H1 (cell line): ENCODE measurements around the gene TRAF3. TPM values are rescaled to one million over a fixed set of nuclear protein-coding genes. Genes with fewer than 3 reads are reported as not detected.

Experiments
- CTCF ChIA-PET: fragments of 300-600 bp; sonication (Branson Sonifier 250); formaldehyde crosslinking; loops from one replicate; lab custom pipeline; 2021; ENCODE audit not compliant: partially characterized antibody; lab: Charles Lee
- POLR2A ChIA-PET: fragments of 300-600 bp; sonication (Branson Sonifier 250); formaldehyde crosslinking; loops from one replicate; lab custom pipeline; 2021; ENCODE audit warnings: inconsistent platforms; ENCODE audit not compliant: partially characterized antibody; lab: Charles Lee
- DNase-seq, 2 experiments: peaks; one replicate each; pipeline versions ENCODE4 v3.0.0 to v3.0.0-alpha.2; 2010 to 2022; ENCODE audit warnings: low spot score in 2 of 2, low read depth in 1 of 2, mixed read lengths in 1 of 2
- FAIRE-seq: peaks from 2 replicates; lab custom pipeline; 2011; peaks lifted over from hg19 to GRCh38; lab: Jason Lieb, UNC
- H2AFZ ChIP-seq: 2 replicates; pipeline ENCODE4 v1.8.1; 2012; ENCODE audit warnings: low read length, inconsistent platforms
- H2AK5ac ChIP-seq: 2 replicates; pipeline ENCODE4 v1.6.1; 2013; ENCODE audit warnings: low read depth, low read length
- H2BK120ac ChIP-seq: replicated peaks from 2 replicates; pipeline ENCODE3; 2013; ENCODE audit warnings: low read depth, low read length, inconsistent platforms
- H2BK12ac ChIP-seq: 2 replicates; pipeline ENCODE4 v1.6.1; 2013; ENCODE audit warnings: low read depth, low read length
- H2BK15ac ChIP-seq: 2 replicates; pipeline ENCODE4 v1.6.1; 2013; ENCODE audit warnings: low read length
- H2BK20ac ChIP-seq: 2 replicates; pipeline ENCODE4 v1.6.1; 2013; ENCODE audit warnings: low read length
- H2BK5ac ChIP-seq: 2 replicates; pipeline ENCODE4 v1.6.1; 2013; ENCODE audit warnings: low read depth, low read length
- H3K14ac ChIP-seq: 2 replicates; pipeline ENCODE4 v1.6.1; 2013; ENCODE audit warnings: inconsistent platforms; ENCODE audit not compliant: insufficient read length
- H3K18ac ChIP-seq: 2 replicates; pipeline ENCODE4 v1.6.1; 2013; ENCODE audit warnings: low read length; ENCODE audit errors: extremely low read depth
- H3K23ac ChIP-seq: 2 replicates; pipeline ENCODE4 v1.6.1; 2013; ENCODE audit warnings: inconsistent platforms; ENCODE audit not compliant: insufficient read length
- H3K23me2 ChIP-seq: 2 replicates; pipeline ENCODE4 v1.6.1; 2013; ENCODE audit warnings: low read depth, low read length
- H3K27ac ChIP-seq: 2 replicates; pipeline ENCODE4 v1.6.1; 2011; ENCODE audit warnings: low read depth, low read length, inconsistent platforms
- H3K27me3 ChIP-seq, 4 experiments: replicated peaks in 1 of 4; 1 replicate in 1 of 4; 2 replicates in 3 of 4; pipeline versions ENCODE4 v1.6.1 to v1.8.1; 2011 to 2013; ENCODE audit warnings: low read length in 3 of 4, mild to moderate bottlenecking in 3 of 4, inconsistent platforms in 2 of 4, mixed read lengths in 2 of 4, moderate library complexity in 1 of 4; ENCODE audit not compliant: control insufficient read depth in 3 of 4, insufficient read depth in 3 of 4; ENCODE audit errors: extremely low read depth in 1 of 4
- H3K36me3 ChIP-seq, 4 experiments: 2 replicates each; pipeline versions ENCODE4 v1.6.1 to v1.8.1; 2011 to 2013; ENCODE audit warnings: mild to moderate bottlenecking in 4 of 4, low read length in 3 of 4, moderate library complexity in 2 of 4, control low read depth in 1 of 4, inconsistent platforms in 1 of 4; ENCODE audit not compliant: insufficient read depth in 4 of 4, control insufficient read depth in 2 of 4
- H3K4ac ChIP-seq: replicated peaks from 2 replicates; pipeline ENCODE3; 2013; ENCODE audit warnings: low read length, low read depth, mixed read lengths, inconsistent platforms; ENCODE audit not compliant: insufficient read length
- H3K4me1 ChIP-seq, 4 experiments: replicated peaks in 1 of 4; 1 replicate in 1 of 4; 2 replicates in 3 of 4; pipeline versions ENCODE4 v1.6.1 to v1.8.1; 2011 to 2013; ENCODE audit warnings: low read length in 3 of 4, inconsistent platforms in 2 of 4, mixed read lengths in 1 of 4; ENCODE audit not compliant: insufficient read depth in 4 of 4, control insufficient read depth in 3 of 4
- H3K4me2 ChIP-seq, 2 experiments: 2 replicates each; pipeline versions ENCODE4 v1.6.1 to v1.8.1; 2011 to 2013; ENCODE audit warnings: low read depth in 2 of 2, low read length in 2 of 2, control low read depth in 1 of 2, inconsistent platforms in 1 of 2, mild to moderate bottlenecking in 1 of 2; ENCODE audit not compliant: insufficient read depth in 1 of 2
- H3K4me3 ChIP-seq, 4 experiments: fragments of 200-600, 300-600 bp in 1 of 4; sonication (generic), shearing (Covaris generic), sonication (Bioruptor Twin) in 1 of 4; 2 replicates each; pipeline versions ENCODE4 v1.5.1 to v1.8.1; 2011 to 2016; ENCODE audit warnings: low read length in 4 of 4, low read depth in 3 of 4, control low read depth in 2 of 4, inconsistent platforms in 2 of 4, mild to moderate bottlenecking in 2 of 4, mixed read lengths in 1 of 4, moderate library complexity in 1 of 4; ENCODE audit not compliant: insufficient read depth in 2 of 4; ENCODE audit errors: extremely low read depth in 1 of 4
- H3K56ac ChIP-seq: replicated peaks from 2 replicates; pipeline ENCODE3; 2013; ENCODE audit warnings: low read depth, mild to moderate bottlenecking, mixed read lengths, low read length, inconsistent platforms; ENCODE audit not compliant: insufficient read length
- H3K79me1 ChIP-seq: 2 replicates; pipeline ENCODE4 v1.6.1; 2013; ENCODE audit warnings: low read depth, low read length, control low read depth
- H3K79me2 ChIP-seq, 2 experiments: 2 replicates each; pipeline versions ENCODE4 v1.6.1 to v1.8.1; 2012 to 2013; ENCODE audit warnings: low read length in 2 of 2, mild to moderate bottlenecking in 2 of 2, inconsistent platforms in 1 of 2; ENCODE audit not compliant: insufficient read depth in 2 of 2, control insufficient read depth in 1 of 2
- H3K9ac ChIP-seq, 4 experiments: replicated peaks in 1 of 4; 1 replicate in 1 of 4; 2 replicates in 3 of 4; pipeline versions ENCODE4 v1.6.1 to v1.8.1; 2011 to 2013; ENCODE audit warnings: low read depth in 3 of 4, low read length in 3 of 4, control low read depth in 2 of 4, mild to moderate bottlenecking in 2 of 4, moderate library complexity in 2 of 4, inconsistent platforms in 1 of 4; ENCODE audit errors: extremely low read depth in 1 of 4
- H3K9me3 ChIP-seq, 2 experiments: 2 replicates each; pipeline versions ENCODE4 v1.6.1 to v1.8.1; 2012 to 2013; ENCODE audit warnings: mild to moderate bottlenecking in 2 of 2, moderate library complexity in 2 of 2, control low read depth in 1 of 2, inconsistent platforms in 1 of 2, low read depth in 1 of 2, low read length in 1 of 2, mixed read lengths in 1 of 2; ENCODE audit not compliant: insufficient read depth in 2 of 2
- H4K20me1 ChIP-seq, 2 experiments: replicated peaks in 1 of 2; 2 replicates each; pipeline versions ENCODE3 to v1.8.1; 2011 to 2013; ENCODE audit warnings: inconsistent platforms in 2 of 2, low read length in 2 of 2, mild to moderate bottlenecking in 1 of 2; ENCODE audit not compliant: insufficient read depth in 2 of 2, control insufficient read depth in 1 of 2
- H4K5ac ChIP-seq: 2 replicates; pipeline ENCODE4 v1.6.1; 2013; ENCODE audit warnings: low read length, low read depth, mixed read lengths, inconsistent platforms; ENCODE audit not compliant: insufficient read length
- H4K8ac ChIP-seq: 2 replicates; pipeline ENCODE4 v1.8.0; 2013; ENCODE audit warnings: mild to moderate bottlenecking, moderate library complexity, low read length, inconsistent platforms; ENCODE audit not compliant: insufficient read depth; ENCODE audit errors: extremely low read depth
- H4K91ac ChIP-seq: replicated peaks from 2 replicates; pipeline ENCODE3; 2013; ENCODE audit warnings: low read length, mixed read lengths, inconsistent platforms; ENCODE audit not compliant: insufficient read length
- BACH1 ChIP-seq: IDR thresholded peaks from 2 replicates; pipeline ENCODE4 v1.6.1; 2012; ENCODE audit warnings: low read length, improper control_type of control experiment
- CBX5 ChIP-seq: fragments of 300-800, 300-1000 bp; sonication (generic); IDR thresholded peaks from 2 replicates; pipeline ENCODE4 v1.7.1; 2016; ENCODE audit warnings: antibody characterized with exemption, low read length, low read depth
- CHD2 ChIP-seq: IDR thresholded peaks from 2 replicates; pipeline ENCODE4 v1.6.1; 2012; ENCODE audit warnings: low read length, improper control_type of control experiment
- CREB1 ChIP-seq: IDR thresholded peaks from 2 replicates; pipeline ENCODE4 v1.6.1; 2012; ENCODE audit warnings: inconsistent platforms
- CTBP2 ChIP-seq: IDR thresholded peaks from 2 replicates; pipeline ENCODE4 v1.7.0; 2011; ENCODE audit warnings: borderline replicate concordance, mild to moderate bottlenecking, moderate library complexity, mixed read lengths, low read length; ENCODE audit not compliant: insufficient read depth, insufficient read length
- E2F6 ChIP-seq: IDR thresholded peaks from 2 replicates; pipeline ENCODE4 v1.6.1; 2012; ENCODE audit warnings: inconsistent platforms
- EP300 ChIP-seq, 2 experiments: IDR thresholded peaks; 1 replicate in 1 of 2; 2 replicates in 1 of 2; pipeline ENCODE4 v1.6.1; 2011 to 2012; ENCODE audit warnings: low read depth in 2 of 2, low read length in 2 of 2, mild to moderate bottlenecking in 2 of 2, borderline replicate concordance in 1 of 2, inconsistent platforms in 1 of 2, moderate library complexity in 1 of 2
- KDM4A ChIP-seq: IDR thresholded peaks from one replicate; pipeline ENCODE4 v1.7.1; 2012; ENCODE audit warnings: low read depth, mild to moderate bottlenecking, moderate library complexity, low read length, inconsistent platforms; ENCODE audit not compliant: severe bottlenecking
- POLR2A ChIP-seq, 2 experiments: IDR thresholded peaks; 1 replicate in 1 of 2; 2 replicates in 1 of 2; pipeline ENCODE4 v1.6.1; 2011; ENCODE audit warnings: low read depth in 2 of 2, low read length in 2 of 2, mild to moderate bottlenecking in 2 of 2; ENCODE audit errors: control extremely low read depth in 1 of 2
- YY1 ChIP-seq: IDR thresholded peaks from 2 replicates; pipeline ENCODE4 v1.6.1; 2011; ENCODE audit warnings: low read depth, mild to moderate bottlenecking, low read length
- ZNF274 ChIP-seq: IDR thresholded peaks from 2 replicates; pipeline ENCODE4 v1.7.0; 2012; ENCODE audit warnings: low read length, borderline replicate concordance; ENCODE audit errors: extremely low read depth
- WGBS, 2 experiments: shearing (Covaris generic) in 1 of 2; methylation state at CpG; one replicate each; pipeline versions ENCODE4 v1.1.6 to v1.1.7; 2013 to 2015; ENCODE audit warnings: low lambda C conversion rate in 2 of 2, mixed read lengths in 2 of 2, inconsistent platforms in 1 of 2, low coverage in 1 of 2, missing lambda C conversion rate in 1 of 2; ENCODE audit not compliant: insufficient replicate concordance in 2 of 2, insufficient coverage in 1 of 2, insufficient read length in 1 of 2; ENCODE audit errors: extremely low coverage in 1 of 2, missing lambda C conversion rate in 1 of 2; 5-methylcytosine and 5-hydroxymethylcytosine counted together
- polyA plus RNA-seq, 7 experiments: library from polyadenylated mRNA; depleted of rRNA in 3 of 7; stranded (reverse) in 5 of 7; unstranded in 2 of 7; fragments of >200 nt in 5 of 7; fragments of 200-250 nt in 2 of 7; gene quantifications; 1 replicate in 5 of 7; 2 replicates in 1 of 7; 4 replicates in 1 of 7; pipeline versions ENCODE4 v1.2.1 to v1.2.3, GENCODE V29; 2011 to 2013; ENCODE audit warnings: missing spikeins in 2 of 7, mixed read lengths in 2 of 7
- total RNA-seq: library from RNA; stranded (reverse); fragmentation: NEBNext Ultra II Directional; extraction: Animal tissue kit (Norgen Biotek cat#: 25700); gene quantifications from 2 replicates; pipeline ENCODE4 v1.2.1, GENCODE V29; 2021

Gene TRAF3
- total and polyA plus RNA-seq, 2 of the 8 experiments (the other 6 are each of a cell fraction or from before 2014, with no cell fraction given), result 5.8 to 12.1 TPM

- 85% methylated on average over 20 of the region's 22 CpGs; no CpG with 5 or more reads in 1 of the 2 experiments for WGBS, 2 experiments
- Histone ChIP-seq H3K27me3 (no peaks in the 10 kb centered on the region), H3K56ac (no peak overlapping the region), H2AFZ (no peak overlapping the region), H3K18ac (no peak overlapping the region), H3K9me3 (no peaks in the 10 kb centered on the region), H2BK12ac (no peak overlapping the region), H3K79me1 (no peaks in the 10 kb centered on the region), H4K8ac (no peak overlapping the region), H2BK15ac (no peak overlapping the region), H2BK5ac (no peak overlapping the region), H3K4ac (no peak overlapping the region), H2AK5ac (no peak overlapping the region), H2BK20ac (no peak overlapping the region), H3K23me2 (no peaks in the 10 kb centered on the region), H3K4me2 (no peak overlapping the region), H2BK120ac (no peak overlapping the region), H3K9ac (no peak overlapping the region), H3K79me2 (no peaks in the 10 kb centered on the region), H3K23ac (no peak overlapping the region), H3K27ac (no peak overlapping the region), H4K5ac (no peak overlapping the region), H3K4me1 (no peaks in the 10 kb centered on the region), H3K14ac (no peak overlapping the region), H3K4me3 (no peak overlapping the region), H3K36me3 (peaks cover 0 to 38% (median 13%) of the 10 kb centered on the region in 4 experiments; a peak in 6 of 8 replicates), H4K91ac (no peak overlapping the region), H4K20me1 (peaks cover 0 to 4% of the 10 kb centered on the region in 2 experiments)
- ChIA-PET CTCF (interaction anchor here (1.4 kb wide), 1 partner anchor 10 kb away, joined by 3 read pairs; no protein-coding TSS in a partner anchor), POLR2A (no interaction called here)
- no peak for DNase-seq
- no peak for TF ChIP-seq KDM4A
- no peak for TF ChIP-seq CBX5
- no peak for TF ChIP-seq CREB1
- no peak for TF ChIP-seq BACH1
- TF ChIP-seq YY1, result no peak
- TF ChIP-seq POLR2A (IDR thresholded peaks at IDR 0.05; ENCODE audit: control extremely low read depth in 1 of 2, low read depth in 2 of 2, low read length in 2 of 2), result no peak
- no peak for TF ChIP-seq E2F6
- no peak for TF ChIP-seq EP300 (IDR thresholded peaks at IDR 0.05; ENCODE audit: borderline replicate concordance in 1 of 2, low read depth in 2 of 2, low read length in 2 of 2)
- TF ChIP-seq CHD2, result no peak
- TF ChIP-seq ZNF274, result no peak
- no peak for TF ChIP-seq CTBP2
- no peak for FAIRE-seq
Measured at GRCh38 chr14:102937331-102938175, 160.3 kb downstream of the TRAF3 start.
